ENCODE results near the gene DYNC2I2.
A peak's percentile ranks its signal among the peaks of the same experiment; 100 is the strongest.

The DYNC2I2 gene

GRCh38 chr9:128689820-128690683 is 33.4 kb upstream of the DYNC2I2 start:
- Histone ChIP-seq H3K9me3 (ENCODE audit: control insufficient read depth, insufficient read depth, low read length) (no peaks in the 10 kb centered on the region), H3K4me2 (ENCODE audit: low read length) (peak overlapping the region; percentile 97), H3K36me3 (ENCODE audit: control insufficient read depth, low read length) (peaks cover 75% of the 10 kb centered on the region), H3K4me1 (ENCODE audit: control insufficient read depth, low read length) (peaks cover 43% of the 10 kb centered on the region), H3K27ac (ENCODE audit: low read depth, low read length) (peak overlapping the region; percentile 69), H3F3A (ENCODE audit: control insufficient read depth, insufficient read depth) (peaks cover 51% of the 10 kb centered on the region), H3K27me3 (ENCODE audit: control insufficient read depth, low read length) (no peaks in the 10 kb centered on the region), H3K79me2 (ENCODE audit: control insufficient read depth, low read length) (peaks cover 75% of the 10 kb centered on the region), H3K4me3 (ENCODE audit: low read length) (peak overlapping the region; percentile 99), H4K20me1 (ENCODE audit: control insufficient read depth, insufficient read depth, low read depth, low read length) (peaks cover 32% of the 10 kb centered on the region), H3K9me2 (replicated peaks; ENCODE audit: control insufficient read depth, low read length) (no peaks in the 10 kb centered on the region)
- TF ChIP-seq CTCF (IDR thresholded peaks at IDR 0.05; ENCODE audit: low read depth, low read length, poor library complexity, severe bottlenecking) (no peak), EZH2phosphoT487 (IDR thresholded peaks at IDR 0.05; ENCODE audit: borderline replicate concordance, low read length) (no peak)

DNA sequence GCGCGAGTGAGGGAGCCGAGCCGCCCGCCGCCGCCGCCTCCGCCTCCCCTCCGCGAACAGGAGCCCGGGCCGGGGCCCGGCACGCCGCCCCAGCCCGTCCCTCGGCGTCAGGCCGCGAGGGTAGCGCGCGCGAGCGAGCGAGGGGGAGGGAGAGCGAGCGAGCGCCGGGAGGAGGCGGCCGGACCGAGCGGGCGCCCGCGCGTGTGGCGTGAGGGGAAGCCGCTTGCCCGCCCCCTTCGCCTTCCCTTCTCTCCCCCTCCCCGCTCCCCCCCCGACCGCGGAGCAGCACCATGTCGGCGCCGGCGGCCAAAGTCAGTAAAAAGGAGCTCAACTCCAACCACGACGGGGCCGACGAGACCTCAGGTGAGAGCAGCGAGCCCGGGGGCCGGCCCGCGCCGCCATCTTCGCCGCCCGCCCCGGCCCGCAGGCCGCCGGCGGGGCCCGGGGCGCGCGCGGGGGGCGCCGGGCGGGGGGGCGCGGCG is 32.7 kb upstream of the DYNC2I2 start:
- TF ChIP-seq CTCF (IDR thresholded peaks at IDR 0.05; ENCODE audit: low read depth, low read length, poor library complexity, severe bottlenecking): no peak
- TF ChIP-seq EZH2phosphoT487 (IDR thresholded peaks at IDR 0.05; ENCODE audit: borderline replicate concordance, low read length): no peak
- Histone ChIP-seq H4K20me1 (ENCODE audit: control insufficient read depth, insufficient read depth, low read depth, low read length) (peaks cover 33% of the 10 kb centered on the region), H3K36me3 (ENCODE audit: control insufficient read depth, low read length) (peaks cover 79% of the 10 kb centered on the region)

GRCh38 chr9:128688501-128689292 is 32.0 kb upstream of the DYNC2I2 start, which contains the start of gene SET:
Gene SET (plus strand): TSS chr9:128689222. CDS start chr9:128689583, 361 bp downstream.
- H3K4me1 ChIP-seq (ENCODE audit: control insufficient read depth, low read length): peaks cover 48% of the 10 kb centered on the region
- peak within 1 kb of the TSS; percentile 75 for H3K27ac ChIP-seq (ENCODE audit: low read depth, low read length)
- peaks cover 79% of the 10 kb centered on the region for H3K36me3 ChIP-seq (ENCODE audit: control insufficient read depth, low read length)
- H3K9me2 ChIP-seq (replicated peaks; ENCODE audit: control insufficient read depth, low read length): no peaks in the 10 kb centered on the region
- H3F3A ChIP-seq (ENCODE audit: control insufficient read depth, insufficient read depth): peaks cover 49% of the 10 kb centered on the region
- H3K4me2 ChIP-seq (ENCODE audit: low read length): peak within 1 kb of the TSS; percentile 97
- H3K27me3 ChIP-seq (ENCODE audit: control insufficient read depth, low read length): no peaks in the 10 kb centered on the region
- TF ChIP-seq CTCF (IDR thresholded peaks at IDR 0.05; ENCODE audit: low read depth, low read length, poor library complexity, severe bottlenecking) (no peak), EZH2phosphoT487 (IDR thresholded peaks at IDR 0.05; ENCODE audit: borderline replicate concordance, low read length) (no peak)
- no peaks in the 10 kb centered on the region for H3K9me3 ChIP-seq (ENCODE audit: control insufficient read depth, insufficient read depth, low read length)
- H3K79me2 ChIP-seq (ENCODE audit: control insufficient read depth, low read length): peaks cover 89% of the 10 kb centered on the region
- H4K20me1 ChIP-seq (ENCODE audit: control insufficient read depth, insufficient read depth, low read depth, low read length): peaks cover 30% of the 10 kb centered on the region
- peak within 1 kb of the TSS; percentile 99 for H3K4me3 ChIP-seq (ENCODE audit: low read length)

More for the DNA sequence above, 32.7 kb upstream of the DYNC2I2 start:
- Histone ChIP-seq H3K9me3 (ENCODE audit: control insufficient read depth, insufficient read depth, low read length) (no peaks in the 10 kb centered on the region), H3K4me2 (ENCODE audit: low read length) (peak overlapping the region; percentile 28; the same call in 1 of the 2 replicates), H3K27me3 (ENCODE audit: control insufficient read depth, low read length) (no peaks in the 10 kb centered on the region), H3K27ac (ENCODE audit: low read depth, low read length) (peak overlapping the region; percentile 59), H3K9me2 (replicated peaks; ENCODE audit: control insufficient read depth, low read length) (no peaks in the 10 kb centered on the region), H3K4me1 (ENCODE audit: control insufficient read depth, low read length) (peaks cover 48% of the 10 kb centered on the region), H3K4me3 (ENCODE audit: low read length) (peak overlapping the region; percentile 71), H3K79me2 (ENCODE audit: control insufficient read depth, low read length) (peaks cover 82% of the 10 kb centered on the region), H3F3A (ENCODE audit: control insufficient read depth, insufficient read depth) (peaks cover 51% of the 10 kb centered on the region)

Data from DOHH2 (cell line).